ENCODE data around the gene HDHD3.

The HDHD3 gene

GRCh38 chr9:113337714-113338113 is 39.1 kb downstream of the HDHD3 start:
- Histone ChIP-seq H3K4me3 (ENCODE audit: low read length) (no peak overlapping the region), H3K27me3 (ENCODE audit: control insufficient read depth, insufficient read depth, low read length) (no peaks in the 10 kb centered on the region), H3K9ac (ENCODE audit: low read length) (no peak overlapping the region), H3K9me3 (ENCODE audit: control insufficient read depth, low read length) (no peaks in the 10 kb centered on the region), H3K36me3 (ENCODE audit: control insufficient read depth, insufficient read depth, low read length) (no peaks in the 10 kb centered on the region), H3K4me1 (ENCODE audit: control insufficient read depth, insufficient read depth, low read length) (peaks cover 7% of the 10 kb centered on the region)

- Histone ChIP-seq H3K36me3 (ENCODE audit: control insufficient read depth, insufficient read depth, low read length) (no peaks in the 10 kb centered on the region), H3K9ac (ENCODE audit: low read length) (no peak overlapping the region)
Observed at GRCh38 chr9:113331780-113332179, 45.0 kb downstream of the HDHD3 start.

GRCh38 chr9:113328045-113328782 is 48.6 kb downstream of the HDHD3 start:
- no peaks in the 10 kb centered on the region for H3K4me1 ChIP-seq (ENCODE audit: control insufficient read depth, insufficient read depth, low read length)
- H3K36me3 ChIP-seq (ENCODE audit: control insufficient read depth, insufficient read depth, low read length): no peaks in the 10 kb centered on the region
- no peak overlapping the region for H3K4me3 ChIP-seq (ENCODE audit: low read length)
- no peaks in the 10 kb centered on the region for H3K9me3 ChIP-seq (ENCODE audit: control insufficient read depth, low read length)
- no peak overlapping the region for H3K9ac ChIP-seq (ENCODE audit: low read length)
- H3K27me3 ChIP-seq (ENCODE audit: control insufficient read depth, insufficient read depth, low read length): no peaks in the 10 kb centered on the region

More at GRCh38 chr9:113331780-113332179, 45.0 kb downstream of the HDHD3 start:
- Histone ChIP-seq H3K9me3 (ENCODE audit: control insufficient read depth, low read length) (no peaks in the 10 kb centered on the region), H3K4me1 (ENCODE audit: control insufficient read depth, insufficient read depth, low read length) (no peaks in the 10 kb centered on the region), H3K4me3 (ENCODE audit: low read length) (no peak overlapping the region), H3K27me3 (ENCODE audit: control insufficient read depth, insufficient read depth, low read length) (no peaks in the 10 kb centered on the region)

GRCh38 chr9:113326230-113326629 is 50.6 kb downstream of the HDHD3 start:
- no peak overlapping the region for H3K9ac ChIP-seq (ENCODE audit: low read length)
- no peaks in the 10 kb centered on the region for H3K4me1 ChIP-seq (ENCODE audit: control insufficient read depth, insufficient read depth, low read length)
- H3K4me3 ChIP-seq (ENCODE audit: low read length): no peak overlapping the region
- no peaks in the 10 kb centered on the region for H3K36me3 ChIP-seq (ENCODE audit: control insufficient read depth, insufficient read depth, low read length)
- H3K27me3 ChIP-seq (ENCODE audit: control insufficient read depth, insufficient read depth, low read length): no peaks in the 10 kb centered on the region
- no peaks in the 10 kb centered on the region for H3K9me3 ChIP-seq (ENCODE audit: control insufficient read depth, low read length)
